ENCODE measurements around the gene CCT6B. TPM values are rescaled to one million over a fixed set of nuclear protein-coding genes. Genes with fewer than 3 reads are reported as not detected.
A peak's percentile ranks its signal among the peaks of the same experiment; 100 is the strongest.

Gene CCT6B
- total and polyA plus RNA-seq, 2 of the 13 experiments (the other 11 are each of a cell fraction or from before 2014, with no cell fraction given) = 0.41 to 1.4 TPM

DNA sequence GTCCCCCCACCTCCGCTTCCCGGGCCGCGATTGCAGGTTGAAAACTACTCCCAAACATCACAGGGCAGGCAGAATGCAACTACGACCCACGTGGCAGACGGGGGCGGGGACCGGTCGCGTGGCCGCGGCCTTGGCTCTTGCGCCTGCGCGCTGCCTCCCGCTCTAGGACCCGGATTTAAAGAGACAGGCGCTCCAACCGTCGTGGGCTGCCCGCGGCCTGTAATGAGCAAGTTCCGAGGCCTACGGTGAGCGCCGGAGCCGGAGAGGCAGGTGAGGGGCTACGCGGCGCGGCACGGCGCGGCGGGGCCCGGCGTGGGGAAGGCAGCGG, 19.1 kb upstream of the CCT6B start, which contains the start of gene LIG3 (continued):
- no peak for TF ChIP-seq DNMT1 (CRISPR knock-in tag; IDR thresholded peaks at IDR 0.05)
- TF ChIP-seq, protein P1, sequence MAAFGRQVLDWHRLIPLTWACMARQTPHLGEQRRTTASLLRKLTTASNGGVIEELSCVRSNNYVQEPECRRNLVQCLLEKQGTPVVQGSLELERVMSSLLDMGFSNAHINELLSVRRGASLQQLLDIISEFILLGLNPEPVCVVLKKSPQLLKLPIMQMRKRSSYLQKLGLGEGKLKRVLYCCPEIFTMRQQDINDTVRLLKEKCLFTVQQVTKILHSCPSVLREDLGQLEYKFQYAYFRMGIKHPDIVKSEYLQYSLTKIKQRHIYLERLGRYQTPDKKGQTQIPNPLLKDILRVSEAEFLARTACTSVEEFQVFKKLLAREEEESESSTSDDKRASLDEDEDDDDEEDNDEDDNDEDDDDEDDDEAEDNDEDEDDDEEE (CRISPR knock-in tag; IDR thresholded peaks at IDR 0.05) = no peak
- 0 out of 2 replicates have a peak, but pooled peaks have one; percentile 24 for TF ChIP-seq ZNF773 (CRISPR knock-in tag; IDR thresholded peaks at IDR 0.05; ENCODE audit: borderline replicate concordance)
- TF ChIP-seq, protein P2, sequence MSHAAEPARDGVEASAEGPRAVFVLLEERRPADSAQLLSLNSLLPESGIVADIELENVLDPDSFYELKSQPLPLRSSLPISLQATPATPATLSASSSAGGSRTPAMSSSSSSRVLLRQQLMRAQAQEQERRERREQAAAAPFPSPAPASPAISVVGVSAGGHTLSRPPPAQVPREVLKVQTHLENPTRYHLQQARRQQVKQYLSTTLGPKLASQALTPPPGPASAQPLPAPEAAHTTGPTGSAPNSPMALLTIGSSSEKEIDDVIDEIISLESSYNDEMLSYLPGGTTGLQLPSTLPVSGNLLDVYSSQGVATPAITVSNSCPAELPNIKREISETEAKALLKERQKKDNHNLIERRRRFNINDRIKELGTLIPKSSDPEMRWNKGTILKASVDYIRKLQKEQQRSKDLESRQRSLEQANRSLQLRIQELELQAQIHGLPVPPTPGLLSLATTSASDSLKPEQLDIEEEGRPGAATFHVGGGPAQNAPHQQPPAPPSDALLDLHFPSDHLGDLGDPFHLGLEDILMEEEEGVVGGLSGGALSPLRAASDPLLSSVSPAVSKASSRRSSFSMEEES (CRISPR knock-in tag; IDR thresholded peaks at IDR 0.05) = peak; percentile 86
- TF ChIP-seq, protein P3, sequence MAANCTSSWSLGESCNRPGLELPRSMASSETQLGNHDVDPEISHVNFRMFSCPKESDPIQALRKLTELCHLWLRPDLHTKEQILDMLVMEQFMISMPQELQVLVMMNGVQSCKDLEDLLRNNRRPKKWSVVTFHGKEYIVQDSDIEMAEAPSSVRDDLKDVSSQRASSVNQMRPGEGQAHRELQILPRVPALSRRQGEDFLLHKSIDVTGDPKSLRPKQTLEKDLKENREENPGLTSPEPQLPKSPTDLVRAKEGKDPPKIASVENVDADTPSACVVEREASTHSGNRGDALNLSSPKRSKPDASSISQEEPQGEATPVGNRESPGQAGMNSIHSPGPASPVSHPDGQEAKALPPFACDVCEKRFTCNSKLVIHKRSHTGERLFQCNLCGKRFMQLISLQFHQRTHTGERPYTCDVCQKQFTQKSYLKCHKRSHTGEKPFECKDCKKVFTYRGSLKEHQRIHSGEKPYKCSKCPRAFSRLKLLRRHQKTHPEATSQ (CRISPR knock-in tag; IDR thresholded peaks at IDR 0.05; ENCODE audit: borderline replicate concordance) = no peak
- TF ChIP-seq ZNF564 (CRISPR knock-in tag; IDR thresholded peaks at IDR 0.05) = no peak
- TF ChIP-seq ZNF33A (CRISPR knock-in tag; IDR thresholded peaks at IDR 0.05; ENCODE audit: borderline replicate concordance) = no peak
- TF ChIP-seq, protein P4, sequence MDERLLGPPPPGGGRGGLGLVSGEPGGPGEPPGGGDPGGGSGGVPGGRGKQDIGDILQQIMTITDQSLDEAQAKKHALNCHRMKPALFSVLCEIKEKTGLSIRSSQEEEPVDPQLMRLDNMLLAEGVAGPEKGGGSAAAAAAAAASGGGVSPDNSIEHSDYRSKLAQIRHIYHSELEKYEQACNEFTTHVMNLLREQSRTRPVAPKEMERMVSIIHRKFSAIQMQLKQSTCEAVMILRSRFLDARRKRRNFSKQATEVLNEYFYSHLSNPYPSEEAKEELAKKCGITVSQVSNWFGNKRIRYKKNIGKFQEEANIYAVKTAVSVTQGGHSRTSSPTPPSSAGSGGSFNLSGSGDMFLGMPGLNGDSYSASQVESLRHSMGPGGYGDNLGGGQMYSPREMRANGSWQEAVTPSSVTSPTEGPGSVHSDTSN (CRISPR knock-in tag; IDR thresholded peaks at IDR 0.05) = no peak
- TF ChIP-seq, protein P5, sequence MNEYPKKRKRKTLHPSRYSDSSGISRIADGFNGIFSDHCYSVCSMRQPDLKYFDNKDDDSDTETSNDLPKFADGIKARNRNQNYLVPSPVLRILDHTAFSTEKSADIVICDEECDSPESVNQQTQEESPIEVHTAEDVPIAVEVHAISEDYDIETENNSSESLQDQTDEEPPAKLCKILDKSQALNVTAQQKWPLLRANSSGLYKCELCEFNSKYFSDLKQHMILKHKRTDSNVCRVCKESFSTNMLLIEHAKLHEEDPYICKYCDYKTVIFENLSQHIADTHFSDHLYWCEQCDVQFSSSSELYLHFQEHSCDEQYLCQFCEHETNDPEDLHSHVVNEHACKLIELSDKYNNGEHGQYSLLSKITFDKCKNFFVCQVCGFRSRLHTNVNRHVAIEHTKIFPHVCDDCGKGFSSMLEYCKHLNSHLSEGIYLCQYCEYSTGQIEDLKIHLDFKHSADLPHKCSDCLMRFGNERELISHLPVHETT (CRISPR knock-in tag; conservative IDR thresholded peaks at IDR 0.05) = 0 out of 2 replicates have a peak, but pooled peaks have one; percentile 27
- TF ChIP-seq SOX13 (IDR thresholded peaks at IDR 0.05) = no peak
- TF ChIP-seq SOX13 (CRISPR knock-in tag; conservative IDR thresholded peaks at IDR 0.05 in 1 of 2, IDR thresholded peaks at IDR 0.05 in 1 of 2) = no peak
- peak; percentile 46 for TF ChIP-seq ZNF792 (CRISPR knock-in tag; IDR thresholded peaks at IDR 0.05)
- TF ChIP-seq ZNF547 (CRISPR knock-in tag; IDR thresholded peaks at IDR 0.05) = peak; percentile 45; the same call in 1 of the 2 replicates
- TF ChIP-seq, protein P6, sequence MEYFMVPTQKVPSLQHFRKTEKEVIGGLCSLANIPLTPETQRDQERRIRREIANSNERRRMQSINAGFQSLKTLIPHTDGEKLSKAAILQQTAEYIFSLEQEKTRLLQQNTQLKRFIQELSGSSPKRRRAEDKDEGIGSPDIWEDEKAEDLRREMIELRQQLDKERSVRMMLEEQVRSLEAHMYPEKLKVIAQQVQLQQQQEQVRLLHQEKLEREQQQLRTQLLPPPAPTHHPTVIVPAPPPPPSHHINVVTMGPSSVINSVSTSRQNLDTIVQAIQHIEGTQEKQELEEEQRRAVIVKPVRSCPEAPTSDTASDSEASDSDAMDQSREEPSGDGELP (IDR thresholded peaks at IDR 0.05; ENCODE audit: borderline replicate concordance, low read depth) = no peak
- no peak for TF ChIP-seq ZNF660 (CRISPR knock-in tag; IDR thresholded peaks at IDR 0.05; ENCODE audit: borderline replicate concordance, low read depth)
- TF ChIP-seq ZNF510 (CRISPR knock-in tag; IDR thresholded peaks at IDR 0.05; ENCODE audit: low read depth) = no peak
- TF ChIP-seq SIN3B (IDR thresholded peaks at IDR 0.05; ENCODE audit: low read length) = no peak
- no peak for TF ChIP-seq EEA1 (CRISPR knock-in tag; IDR thresholded peaks at IDR 0.05; ENCODE audit: borderline replicate concordance)
- 0 out of 2 replicates have a peak, but pooled peaks have one; percentile 61 for TF ChIP-seq CBX5 (CRISPR knock-in tag; IDR thresholded peaks at IDR 0.05; ENCODE audit: borderline replicate concordance)
- TF ChIP-seq, protein P7, sequence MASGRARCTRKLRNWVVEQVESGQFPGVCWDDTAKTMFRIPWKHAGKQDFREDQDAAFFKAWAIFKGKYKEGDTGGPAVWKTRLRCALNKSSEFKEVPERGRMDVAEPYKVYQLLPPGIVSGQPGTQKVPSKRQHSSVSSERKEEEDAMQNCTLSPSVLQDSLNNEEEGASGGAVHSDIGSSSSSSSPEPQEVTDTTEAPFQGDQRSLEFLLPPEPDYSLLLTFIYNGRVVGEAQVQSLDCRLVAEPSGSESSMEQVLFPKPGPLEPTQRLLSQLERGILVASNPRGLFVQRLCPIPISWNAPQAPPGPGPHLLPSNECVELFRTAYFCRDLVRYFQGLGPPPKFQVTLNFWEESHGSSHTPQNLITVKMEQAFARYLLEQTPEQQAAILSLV (CRISPR knock-in tag; IDR thresholded peaks at IDR 0.05; ENCODE audit: borderline replicate concordance) = peak; percentile 60; the same call in 1 of the 2 replicates
- TF ChIP-seq ZNF138 (CRISPR knock-in tag; IDR thresholded peaks at IDR 0.05; ENCODE audit: low read depth) = peak; percentile 48; the same call in 1 of the 2 replicates
- peak; percentile 37; the same call in 1 of the 2 replicates for TF ChIP-seq NFYB (CRISPR knock-in tag; IDR thresholded peaks at IDR 0.05)
- TF ChIP-seq PLRG1 (conservative IDR thresholded peaks at IDR 0.05) = no peak
